Measurements from ENCODE around the gene EVL.

GRCh38 chr14:100069161-100069800 lies 4.1 kb downstream of the EVL start:
- TF ChIP-seq CTCF (conservative IDR thresholded peaks at IDR 0.05) = no peak
- no peak for TF ChIP-seq ZFX (IDR thresholded peaks at IDR 0.05)

Measured in C4-2B (cell line).